GM12872 (cell line): ENCODE data around the gene CAVIN2.

Source experiments
- TF ChIP-seq, protein P1 (sequence below): IDR thresholded peaks from 3 replicates; pipeline ENCODE4 v1.5.1; 2011; ENCODE audit warnings: low read depth, mild to moderate bottlenecking, low read length, moderate library complexity; ENCODE audit not compliant: insufficient read depth

Gene CAVIN2

DNA sequence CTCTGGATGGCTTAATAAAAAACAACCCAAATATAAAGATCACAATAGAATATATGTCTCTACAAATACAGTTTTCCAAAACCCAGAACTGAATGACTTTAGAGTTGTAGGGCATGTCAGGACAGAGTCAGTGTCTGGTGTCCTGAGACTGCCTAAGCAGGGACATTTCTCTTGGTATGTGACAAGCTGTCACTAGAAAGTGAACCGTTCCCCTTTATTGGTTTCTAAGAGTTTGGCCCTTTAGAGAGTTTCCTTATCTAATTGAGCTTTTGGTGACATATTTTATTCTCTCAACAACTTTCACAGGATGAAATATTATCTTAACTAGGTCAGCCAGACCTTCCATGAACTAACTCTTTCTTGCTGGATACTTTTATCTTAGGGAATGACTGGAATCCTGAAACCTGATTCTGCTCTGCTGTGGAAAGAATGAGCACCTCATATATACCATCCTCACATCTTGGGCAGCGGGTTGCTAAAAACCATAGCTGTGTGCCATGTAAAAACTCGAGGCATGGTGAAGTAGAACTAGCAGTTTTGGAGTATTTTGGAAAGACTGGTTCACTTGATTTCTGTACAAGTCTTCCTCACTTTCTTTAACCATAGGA, 54.8 kb downstream of the CAVIN2 start:
- TF ChIP-seq, protein P1, sequence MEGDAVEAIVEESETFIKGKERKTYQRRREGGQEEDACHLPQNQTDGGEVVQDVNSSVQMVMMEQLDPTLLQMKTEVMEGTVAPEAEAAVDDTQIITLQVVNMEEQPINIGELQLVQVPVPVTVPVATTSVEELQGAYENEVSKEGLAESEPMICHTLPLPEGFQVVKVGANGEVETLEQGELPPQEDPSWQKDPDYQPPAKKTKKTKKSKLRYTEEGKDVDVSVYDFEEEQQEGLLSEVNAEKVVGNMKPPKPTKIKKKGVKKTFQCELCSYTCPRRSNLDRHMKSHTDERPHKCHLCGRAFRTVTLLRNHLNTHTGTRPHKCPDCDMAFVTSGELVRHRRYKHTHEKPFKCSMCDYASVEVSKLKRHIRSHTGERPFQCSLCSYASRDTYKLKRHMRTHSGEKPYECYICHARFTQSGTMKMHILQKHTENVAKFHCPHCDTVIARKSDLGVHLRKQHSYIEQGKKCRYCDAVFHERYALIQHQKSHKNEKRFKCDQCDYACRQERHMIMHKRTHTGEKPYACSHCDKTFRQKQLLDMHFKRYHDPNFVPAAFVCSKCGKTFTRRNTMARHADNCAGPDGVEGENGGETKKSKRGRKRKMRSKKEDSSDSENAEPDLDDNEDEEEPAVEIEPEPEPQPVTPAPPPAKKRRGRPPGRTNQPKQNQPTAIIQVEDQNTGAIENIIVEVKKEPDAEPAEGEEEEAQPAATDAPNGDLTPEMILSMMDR = no peak

DNA sequence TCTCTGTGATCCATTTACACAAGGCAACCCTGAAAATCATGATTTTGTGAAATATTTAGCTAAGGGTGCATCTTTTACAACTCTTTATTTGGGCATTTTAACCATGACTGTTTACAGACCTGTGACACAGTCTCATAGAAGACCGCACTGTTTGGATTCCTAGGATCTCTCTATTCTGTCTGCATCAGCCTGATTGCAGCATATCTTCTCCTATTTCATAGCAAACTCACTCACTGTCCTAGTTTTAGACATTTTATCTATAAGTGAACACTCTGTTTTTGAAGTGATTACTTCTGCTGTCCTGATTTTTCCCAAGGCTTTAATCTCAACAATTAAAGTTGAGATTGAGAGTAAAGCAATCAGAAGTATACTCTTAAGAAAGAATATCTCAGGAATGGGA, 56.2 kb downstream of the CAVIN2 start:
- TF ChIP-seq, protein P1 = no peak

DNA sequence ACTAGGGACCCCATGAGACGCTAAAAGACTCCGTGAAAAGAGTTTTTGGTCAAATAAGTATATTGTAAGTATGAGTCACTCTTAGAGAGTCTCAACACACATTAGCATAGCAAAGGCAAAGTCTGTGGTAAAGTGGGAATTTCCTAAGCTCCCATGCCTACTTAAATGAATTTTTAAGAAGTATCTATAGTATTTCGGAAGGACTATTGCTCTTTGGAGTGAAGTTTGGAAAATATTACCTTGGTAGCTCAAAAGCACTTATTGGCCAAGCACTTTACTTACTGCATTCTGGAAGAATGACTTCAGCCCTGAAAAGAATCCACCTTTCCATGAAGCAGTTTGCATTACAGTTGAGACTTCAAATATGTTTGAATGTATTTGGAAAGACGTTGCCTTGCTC, 57.1 kb downstream of the CAVIN2 start:
- TF ChIP-seq, protein P1 = no peak

DNA sequence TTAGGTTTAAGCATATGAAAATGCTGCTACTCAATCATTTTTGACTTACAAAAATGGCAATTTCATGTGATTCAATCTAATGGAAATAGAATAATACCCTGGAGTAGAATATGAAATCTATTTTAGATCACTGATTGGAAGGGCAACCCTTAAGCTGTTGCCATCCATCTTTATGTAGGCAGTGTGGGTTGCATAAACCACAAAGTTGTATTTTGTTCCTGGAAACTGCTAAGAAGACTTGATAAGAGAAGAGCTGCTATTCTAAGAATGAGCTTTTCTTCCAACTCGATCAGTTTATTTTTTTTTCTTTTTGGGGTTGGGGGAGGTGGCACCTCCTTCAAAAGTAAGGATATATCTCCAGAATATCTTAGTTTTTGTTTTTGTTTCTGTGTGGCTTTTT, 60.2 kb downstream of the CAVIN2 start:
- TF ChIP-seq, protein P1 = no peak
